Suprapubic skin (tissue), 3 donors: Measurements from ENCODE around the gene HEXIM1.

Experiments
- CTCF ChIP-seq, 2 donors: fragments of 200-600 bp in 1 of 2; fragments of 450-650 bp in 1 of 2; sonication (generic) in 1 of 2; IDR thresholded peaks; one replicate each; pipeline ENCODE4 v1.5.1; 2016 to 2019; ENCODE audit warnings: antibody characterized with exemption in 2 of 2, mild to moderate bottlenecking in 1 of 2, moderate library complexity in 1 of 2
- POLR2A ChIP-seq, 2 donors: fragments of 450-650 bp; IDR thresholded peaks; one replicate each; pipeline ENCODE4 v1.6.1; 2017; ENCODE audit warnings: antibody characterized with exemption in 2 of 2, mild to moderate bottlenecking in 2 of 2, moderate library complexity in 2 of 2

GRCh38 chr17:45098869-45099616, 49.2 kb upstream of the HEXIM1 start:
- peak; percentile 71 to 91 for TF ChIP-seq CTCF (IDR thresholded peaks at IDR 0.05)
- no peak for TF ChIP-seq POLR2A (IDR thresholded peaks at IDR 0.05)
